Prostate gland (tissue), 2 donors: Measurements from ENCODE around the gene VASP. TPM values are rescaled to one million over a fixed set of nuclear protein-coding genes. Genes with fewer than 3 reads are reported as not detected.

Experiments used
- DNase-seq: peaks from one replicate; pipeline ENCODE4 v3.0.0-alpha.2; 2019; ENCODE audit warnings: low spot score
- H3K27ac ChIP-seq, 2 donors: fragments of 200-600 bp; sonication (generic); 2 replicates each; pipeline ENCODE4 v1.5.1; 2017 to 2019
- H3K27me3 ChIP-seq: fragments of 200-600 bp; sonication (generic); replicated peaks from 2 replicates; pipeline ENCODE4 v1.5.1; 2019; ENCODE audit not compliant: insufficient read depth
- H3K36me3 ChIP-seq, 2 donors: fragments of 200-600 bp; sonication (generic); 1 replicate in 1 of 2; 2 replicates in 1 of 2; pipeline versions ENCODE4 v1.5.1 to v1.8.1; 2017 to 2019
- H3K4me1 ChIP-seq: fragments of 200-600 bp; sonication (generic); replicated peaks from 2 replicates; pipeline ENCODE4 v1.5.1; 2019
- H3K4me3 ChIP-seq, 2 donors: fragments of 200-600 bp; sonication (generic); 2 replicates each; pipeline ENCODE4 v1.5.1; 2017 to 2019
- H3K9me3 ChIP-seq: fragments of 200-600 bp; sonication (generic); 2 replicates; pipeline ENCODE4 v1.5.1; 2017
- CTCF ChIP-seq, 4 experiments: fragments of 200-600 bp in 2 of 4; fragments of 450-650 bp in 2 of 4; sonication (generic) in 2 of 4; IDR thresholded peaks; 1 replicate in 3 of 4; 2 replicates in 1 of 4; pipeline ENCODE4 v1.5.1; 2016 to 2019; ENCODE audit warnings: antibody characterized with exemption in 4 of 4, mild to moderate bottlenecking in 2 of 4, moderate library complexity in 2 of 4
- POLR2A ChIP-seq: fragments of 450-650 bp; IDR thresholded peaks from one replicate; pipeline ENCODE4 v1.6.1; 2016; ENCODE audit warnings: antibody characterized with exemption, mild to moderate bottlenecking
- POLR2AphosphoS5 ChIP-seq: sonication (generic); formaldehyde crosslinking; IDR thresholded peaks from one replicate; pipeline ENCODE4 v1.6.1; 2017; ENCODE audit warnings: antibody characterized with exemption
- WGBS: methylation state at CpG from one replicate; pipeline ENCODE4 v1.1.5; 2018; 5-methylcytosine and 5-hydroxymethylcytosine counted together
- intact Hi-C: fragments of 100-400 bp; cut with DNase I; formaldehyde crosslinking; loops from one replicate; pipeline ENCODE4 v1.14.2; 2022
- total RNA-seq, 2 donors: library from RNA; depleted of rRNA; stranded (reverse); fragments of >200 nt; gene quantifications; one replicate each; pipeline ENCODE4 v1.1.0, GENCODE V29; 2016

The VASP gene
- total RNA-seq, 2 donors from 2014 or later = 82.7 to 119 TPM

GRCh38 chr19:45524575-45525129, 17.4 kb downstream of the VASP start:
- H3K4me1 ChIP-seq = peaks cover 4% of the 10 kb centered on the region
- DNase-seq = no peak
- H3K36me3 ChIP-seq = peaks cover 0 to 13% of the 10 kb centered on the region in 2 donors
- no peak overlapping the region for H3K4me3 ChIP-seq
- no peaks in the 10 kb centered on the region for H3K27me3 ChIP-seq
- H3K9me3 ChIP-seq = no peaks in the 10 kb centered on the region
- H3K27ac ChIP-seq = peak overlapping the region in 1 of 2 donors; percentile 22
- TF ChIP-seq POLR2A = no peak
- TF ChIP-seq CTCF (IDR thresholded peaks at IDR 0.05) = no peak
- TF ChIP-seq POLR2AphosphoS5 = no peak
- 75% methylated on average over 15 of the region's 15 CpGs for WGBS
- intact Hi-C loops = loop anchor here (5.0 kb wide), 1 partner anchor 38 kb away; no protein-coding TSS in a partner anchor

DNA sequence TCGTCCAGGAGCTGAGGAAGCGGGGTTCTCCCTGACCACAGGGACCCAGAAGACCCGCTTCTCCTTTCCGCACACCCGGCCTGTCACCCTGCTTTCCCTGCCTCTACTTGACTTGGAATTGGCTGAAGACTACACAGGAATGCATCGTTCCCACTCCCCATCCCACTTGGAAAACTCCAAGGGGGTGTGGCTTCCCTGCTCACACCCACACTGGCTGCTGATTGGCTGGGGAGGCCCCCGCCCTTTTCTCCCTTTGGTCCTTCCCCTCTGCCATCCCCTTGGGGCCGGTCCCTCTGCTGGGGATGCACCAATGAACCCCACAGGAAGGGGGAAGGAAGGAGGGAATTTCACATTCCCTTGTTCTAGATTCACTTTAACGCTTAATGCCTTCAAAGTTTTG, 18.9 kb downstream of the VASP start:
- Histone ChIP-seq H3K27me3 (no peaks in the 10 kb centered on the region), H3K9me3 (no peaks in the 10 kb centered on the region), H3K4me3 (no peak overlapping the region), H3K36me3 (peaks cover 0 to 13% of the 10 kb centered on the region in 2 donors), H3K4me1 (peaks cover 4% of the 10 kb centered on the region), H3K27ac (peak overlapping the region in 1 of 2 donors; percentile 41)
- intact Hi-C loops = loop anchor here (5.0 kb wide), 1 partner anchor 36 kb away; no protein-coding TSS in a partner anchor
- 64% methylated on average over 9 of the region's 9 CpGs for WGBS
- peak; percentile 42 for DNase-seq
- TF ChIP-seq POLR2A = no peak
- peak; percentile 68 for TF ChIP-seq POLR2AphosphoS5

DNA sequence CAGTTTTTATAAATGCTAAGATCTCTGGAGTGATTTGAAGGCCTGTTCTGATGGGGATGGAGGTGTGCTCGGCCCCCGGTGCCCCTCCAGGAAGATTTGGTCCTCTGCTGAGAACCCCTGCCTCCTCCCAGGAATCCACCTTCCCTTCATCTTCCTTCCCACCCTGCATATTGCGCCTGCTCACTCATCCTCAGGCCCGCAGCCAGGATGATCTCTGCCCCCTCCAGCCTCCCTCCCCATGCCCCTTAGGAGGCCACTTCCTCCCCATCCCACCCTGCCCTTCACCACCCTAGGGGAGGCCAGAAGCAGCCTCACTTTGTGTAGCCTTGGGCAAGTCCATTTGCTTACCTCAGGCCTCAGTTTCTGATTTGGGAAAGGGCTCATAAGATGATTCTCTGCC, 19.7 kb downstream of the VASP start:
- DNase-seq = no peak
- H3K9me3 ChIP-seq = no peaks in the 10 kb centered on the region
- no peaks in the 10 kb centered on the region for H3K27me3 ChIP-seq
- H3K36me3 ChIP-seq = peaks cover 0 to 7% of the 10 kb centered on the region in 2 donors
- no peak overlapping the region for H3K4me3 ChIP-seq
- peaks cover 4% of the 10 kb centered on the region for H3K4me1 ChIP-seq
- TF ChIP-seq POLR2A = no peak
- H3K27ac ChIP-seq = no peak overlapping the region
- 88% methylated on average over 4 of the region's 4 CpGs for WGBS
- intact Hi-C loops = loop anchor here (5.0 kb wide), 1 partner anchor 35 kb away; no protein-coding TSS in a partner anchor

- Histone ChIP-seq H3K36me3 (no peaks in the 10 kb centered on the region), H3K9me3 (no peaks in the 10 kb centered on the region), H3K4me1 (peaks cover 4% of the 10 kb centered on the region), H3K27me3 (no peaks in the 10 kb centered on the region), H3K27ac (peak overlapping the region; percentile 64 to 71), H3K4me3 (no peak overlapping the region)
- intact Hi-C loops = loop anchor here (5.0 kb wide), 1 partner anchor 35 kb away; no protein-coding TSS in a partner anchor
- no peak for TF ChIP-seq CTCF (IDR thresholded peaks at IDR 0.05)
- no peak for TF ChIP-seq POLR2AphosphoS5
- no peak for TF ChIP-seq POLR2A
- WGBS = 73% methylated on average over 15 of the region's 15 CpGs
- DNase-seq = no peak
These were observed 20.5 kb downstream of the VASP start for GRCh38 chr19:45527731-45528130.

- TF ChIP-seq POLR2AphosphoS5 (peak; percentile 35), POLR2A (no peak), CTCF (IDR thresholded peaks at IDR 0.05) (no peak)
- 12% methylated on average over 17 of the region's 17 CpGs for WGBS
- intact Hi-C loops = loop anchor here (5.0 kb wide), 1 partner anchor 34 kb away; no protein-coding TSS in a partner anchor
- Histone ChIP-seq H3K4me3 (peak overlapping the region; percentile 38 to 49), H3K27me3 (no peaks in the 10 kb centered on the region), H3K36me3 (no peaks in the 10 kb centered on the region), H3K4me1 (peaks cover 4% of the 10 kb centered on the region), H3K9me3 (no peaks in the 10 kb centered on the region), H3K27ac (peak overlapping the region; percentile 64 to 71)
- DNase-seq = peak; percentile 44
These were observed 21.0 kb downstream of the VASP start for GRCh38 chr19:45528149-45528743.
